ENCODE data around the gene RASGRF2. TPM values are rescaled to one million over a fixed set of nuclear protein-coding genes. Genes with fewer than 3 reads are reported as not detected.

The RASGRF2 gene
- total RNA-seq, 1 donor from 2014 or later: 4.8 TPM

DNA sequence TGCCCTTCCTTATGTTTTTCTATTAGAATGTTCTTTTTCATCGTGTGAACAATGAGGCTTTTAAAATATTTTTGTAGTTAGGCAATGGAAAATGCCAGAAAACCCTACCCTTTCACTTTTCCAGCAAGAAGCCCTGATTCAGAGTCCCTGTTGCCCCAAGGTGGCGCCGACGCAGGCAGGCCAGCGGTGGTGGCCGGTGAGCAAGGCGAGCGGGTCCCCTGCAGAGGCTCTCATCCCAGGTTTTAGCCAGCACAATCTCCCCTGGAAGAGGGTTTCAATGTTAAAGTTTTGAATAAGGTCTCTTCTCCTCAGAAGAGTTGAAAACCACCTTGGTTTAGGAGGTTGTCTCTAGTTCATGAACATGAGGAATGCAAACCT, 232.2 kb downstream of the RASGRF2 start:
- Histone ChIP-seq H3K4me3 (no peak overlapping the region), H3K27me3 (ENCODE audit: low read depth) (no peaks in the 10 kb centered on the region), H3K27ac (replicated peaks) (no peak overlapping the region), H3K9me3 (replicated peaks) (no peaks in the 10 kb centered on the region), H3K36me3 (no peaks in the 10 kb centered on the region), H3K4me1 (peaks cover 26% of the 10 kb centered on the region)
- no peak for DNase-seq
- TF ChIP-seq, protein P1, sequence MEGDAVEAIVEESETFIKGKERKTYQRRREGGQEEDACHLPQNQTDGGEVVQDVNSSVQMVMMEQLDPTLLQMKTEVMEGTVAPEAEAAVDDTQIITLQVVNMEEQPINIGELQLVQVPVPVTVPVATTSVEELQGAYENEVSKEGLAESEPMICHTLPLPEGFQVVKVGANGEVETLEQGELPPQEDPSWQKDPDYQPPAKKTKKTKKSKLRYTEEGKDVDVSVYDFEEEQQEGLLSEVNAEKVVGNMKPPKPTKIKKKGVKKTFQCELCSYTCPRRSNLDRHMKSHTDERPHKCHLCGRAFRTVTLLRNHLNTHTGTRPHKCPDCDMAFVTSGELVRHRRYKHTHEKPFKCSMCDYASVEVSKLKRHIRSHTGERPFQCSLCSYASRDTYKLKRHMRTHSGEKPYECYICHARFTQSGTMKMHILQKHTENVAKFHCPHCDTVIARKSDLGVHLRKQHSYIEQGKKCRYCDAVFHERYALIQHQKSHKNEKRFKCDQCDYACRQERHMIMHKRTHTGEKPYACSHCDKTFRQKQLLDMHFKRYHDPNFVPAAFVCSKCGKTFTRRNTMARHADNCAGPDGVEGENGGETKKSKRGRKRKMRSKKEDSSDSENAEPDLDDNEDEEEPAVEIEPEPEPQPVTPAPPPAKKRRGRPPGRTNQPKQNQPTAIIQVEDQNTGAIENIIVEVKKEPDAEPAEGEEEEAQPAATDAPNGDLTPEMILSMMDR (IDR thresholded peaks at IDR 0.05; ENCODE audit: borderline replicate concordance): no peak
- intact Hi-C loops (cut with micrococcal nuclease): loop anchor here (10.0 kb wide), 1 partner anchor 508 kb away; no protein-coding TSS in a partner anchor

DNA sequence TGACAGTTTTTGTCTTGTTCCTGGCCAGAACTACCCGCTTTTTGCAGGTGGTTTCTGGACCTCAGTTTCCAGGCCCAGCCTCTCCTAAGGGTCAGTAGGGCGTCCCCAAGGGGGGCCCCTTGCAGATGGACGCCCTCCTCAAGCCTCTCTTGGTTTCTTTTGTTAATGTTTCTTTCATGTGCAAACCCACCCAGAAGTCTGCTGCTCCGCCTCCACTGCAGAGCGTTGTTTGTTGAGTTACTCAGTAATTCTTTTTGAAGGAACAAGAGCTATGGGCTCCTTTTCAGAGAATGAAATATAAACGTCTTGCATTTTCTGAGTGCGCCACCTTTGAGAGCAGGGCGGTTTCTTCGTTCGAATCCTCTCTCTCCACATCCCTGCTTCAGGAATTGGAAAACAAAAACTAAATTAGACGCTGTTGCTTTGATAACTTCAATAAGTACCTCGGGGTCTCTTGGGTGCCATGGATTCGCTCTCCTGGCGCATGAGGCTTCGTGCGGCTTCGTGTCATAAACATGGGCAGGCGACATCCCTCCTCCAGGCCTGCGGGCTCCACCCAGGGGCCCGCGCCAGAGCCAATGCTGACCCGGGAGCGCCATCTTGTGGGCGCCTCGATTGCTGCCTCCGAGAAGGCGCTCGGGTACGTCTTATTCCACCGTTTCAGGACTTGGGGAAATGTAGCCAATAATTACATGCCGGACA, 234.6 kb downstream of the RASGRF2 start:
- no peak overlapping the region for H3K27ac ChIP-seq (replicated peaks)
- H3K9me3 ChIP-seq (replicated peaks): no peaks in the 10 kb centered on the region
- H3K4me3 ChIP-seq: peak overlapping the region; percentile 15
- TF ChIP-seq, protein P1 (IDR thresholded peaks at IDR 0.05; ENCODE audit: borderline replicate concordance): peak; percentile 97
- H3K4me1 ChIP-seq: peaks cover 17% of the 10 kb centered on the region
- DNase-seq: peak; percentile 83
- intact Hi-C loops (cut with micrococcal nuclease): loop anchor here (10.0 kb wide), 1 partner anchor 510 kb away; no protein-coding TSS in a partner anchor
- H3K27me3 ChIP-seq (ENCODE audit: low read depth): no peaks in the 10 kb centered on the region
- no peaks in the 10 kb centered on the region for H3K36me3 ChIP-seq

DNA sequence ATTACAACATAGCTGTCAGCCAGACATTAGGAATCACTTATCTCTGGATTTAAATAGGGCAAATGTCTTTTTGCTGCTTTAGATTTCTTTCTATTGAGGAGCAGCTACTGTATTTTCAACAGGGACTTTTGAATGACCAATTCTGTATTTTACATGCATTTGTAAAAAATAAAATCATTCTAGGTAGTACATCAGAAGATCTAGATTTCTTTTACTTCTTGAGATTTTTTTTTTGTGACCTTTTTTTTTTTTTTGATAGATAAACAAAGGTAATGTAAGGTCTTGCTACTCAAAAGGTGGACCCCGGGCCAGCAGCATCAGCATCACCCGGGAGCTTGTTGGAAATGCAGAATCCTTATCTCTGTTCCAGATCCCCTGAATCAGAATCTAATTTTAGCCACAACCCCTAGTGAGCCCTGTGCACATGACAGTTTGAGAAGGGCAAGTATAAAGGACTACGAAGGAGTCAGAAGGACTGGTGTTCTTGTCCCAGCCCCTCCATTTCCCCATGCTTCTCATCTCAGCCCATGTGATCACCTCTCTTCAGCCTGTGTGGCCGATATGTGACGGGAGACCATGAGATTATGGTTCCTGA, 235.3 kb downstream of the RASGRF2 start:
- Histone ChIP-seq H3K4me3 (peak overlapping the region; percentile 15), H3K36me3 (no peaks in the 10 kb centered on the region), H3K27me3 (ENCODE audit: low read depth) (no peaks in the 10 kb centered on the region), H3K4me1 (peaks cover 17% of the 10 kb centered on the region), H3K9me3 (replicated peaks) (no peaks in the 10 kb centered on the region), H3K27ac (replicated peaks) (no peak overlapping the region)
- TF ChIP-seq, protein P1 (IDR thresholded peaks at IDR 0.05; ENCODE audit: borderline replicate concordance): peak; percentile 15
- intact Hi-C loops (cut with micrococcal nuclease): loop anchor here (10.0 kb wide), 1 partner anchor 511 kb away; no protein-coding TSS in a partner anchor
- DNase-seq: no peak

DNA sequence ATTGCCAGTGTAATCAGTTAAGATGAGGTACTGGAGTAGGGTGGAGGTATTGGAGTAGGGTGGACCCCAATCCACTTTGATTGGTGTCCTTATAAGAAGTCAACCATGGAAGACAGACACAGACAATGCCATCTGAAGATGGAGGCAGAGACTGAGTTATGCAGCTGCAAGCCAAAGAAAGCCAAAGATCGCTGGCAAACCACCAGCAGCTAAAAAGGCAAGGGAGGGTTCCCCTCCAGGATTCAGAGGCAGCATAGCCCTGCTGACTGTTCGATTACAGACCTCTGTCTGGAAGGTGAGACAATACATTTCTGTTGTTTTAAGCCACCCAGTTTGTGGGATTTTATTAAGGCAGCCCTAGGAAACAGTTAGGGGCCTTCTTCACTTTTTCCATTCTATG, 242.5 kb downstream of the RASGRF2 start:
- no peak for DNase-seq
- peaks cover 6% of the 10 kb centered on the region for H3K4me1 ChIP-seq
- H3K36me3 ChIP-seq: no peaks in the 10 kb centered on the region
- H3K27me3 ChIP-seq (ENCODE audit: low read depth): no peaks in the 10 kb centered on the region
- TF ChIP-seq, protein P1 (IDR thresholded peaks at IDR 0.05; ENCODE audit: borderline replicate concordance): no peak
- no peak overlapping the region for H3K27ac ChIP-seq (replicated peaks)
- no peak overlapping the region for H3K4me3 ChIP-seq
- intact Hi-C loops (cut with micrococcal nuclease): no loop called here
- no peaks in the 10 kb centered on the region for H3K9me3 ChIP-seq (replicated peaks)

DNA sequence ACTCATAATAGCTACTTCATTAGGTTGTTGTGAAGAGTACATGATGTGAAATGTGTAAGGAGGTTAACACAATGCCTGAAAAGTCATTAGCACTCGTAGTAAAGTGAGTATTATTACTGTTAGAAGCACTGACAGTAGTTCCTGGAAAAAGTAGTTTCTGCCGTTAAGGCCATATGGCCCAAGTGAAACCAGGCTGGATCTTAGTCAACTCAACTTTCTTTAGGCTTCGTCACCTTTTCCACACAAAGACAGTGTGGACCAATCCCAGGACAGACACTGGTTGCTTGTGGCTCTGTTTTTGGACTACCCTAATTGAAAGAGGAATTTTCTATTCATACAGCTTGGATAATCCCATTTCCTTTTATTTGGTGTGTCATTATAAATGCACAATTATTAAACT, 243.6 kb downstream of the RASGRF2 start:
- peaks cover 6% of the 10 kb centered on the region for H3K4me1 ChIP-seq
- H3K9me3 ChIP-seq (replicated peaks): no peaks in the 10 kb centered on the region
- intact Hi-C loops (cut with micrococcal nuclease): no loop called here
- H3K36me3 ChIP-seq: no peaks in the 10 kb centered on the region
- TF ChIP-seq, protein P1 (IDR thresholded peaks at IDR 0.05; ENCODE audit: borderline replicate concordance): no peak
- H3K27me3 ChIP-seq (ENCODE audit: low read depth): no peaks in the 10 kb centered on the region
- no peak for DNase-seq
- H3K27ac ChIP-seq (replicated peaks): no peak overlapping the region
- H3K4me3 ChIP-seq: no peak overlapping the region
